Gastrocnemius medialis (tissue), 4 donors: ENCODE results near the gene KRTAP5-4. TPM values are rescaled to one million over a fixed set of nuclear protein-coding genes. Genes with fewer than 3 reads are reported as not detected.
"Not testable (repeated sequence)": the region's sequence is repeated elsewhere in the genome, so short reads cannot be mapped to it uniquely, and the experiment has no call there.

Experiments
- ATAC-seq, 2 donors: fragments of 150-250 bp; one replicate each; pipeline ENCODE4 v1.9.1; 2016
- DNase-seq, 2 donors: peaks; one replicate each; pipeline ENCODE4 v3.0.0-alpha.2; 2019
- H3K27ac ChIP-seq, 4 donors: fragments of 200-600 bp; sonication (generic); 1 replicate in 1 of 4; 2 replicates in 3 of 4; pipeline ENCODE4 v1.5.1; 2016 to 2018; ENCODE audit warnings: mild to moderate bottlenecking in 2 of 4, moderate library complexity in 1 of 4
- H3K27me3 ChIP-seq, 3 donors: fragments of 200-600 bp; sonication (generic) in 2 of 3; 1 replicate in 1 of 3; 2 replicates in 2 of 3; pipeline versions ENCODE4 v1.5.1 to v1.6.0; 2016 to 2019; ENCODE audit warnings: mild to moderate bottlenecking in 1 of 3, moderate library complexity in 1 of 3
- H3K36me3 ChIP-seq, 2 donors: fragments of 200-600 bp; sonication (generic) in 1 of 2; one replicate each; pipeline ENCODE4 v1.5.1; 2017 to 2018
- H3K4me1 ChIP-seq, 2 donors: fragments of 200-600 bp; sonication (generic) in 1 of 2; one replicate each; pipeline ENCODE4 v1.5.1; 2016 to 2017; ENCODE audit warnings: mild to moderate bottlenecking in 2 of 2
- H3K4me3 ChIP-seq, 4 donors: fragments of 200-600 bp; sonication (generic) in 3 of 4; 1 replicate in 1 of 4; 2 replicates in 3 of 4; pipeline ENCODE4 v1.5.1; 2016 to 2019; ENCODE audit warnings: mild to moderate bottlenecking in 2 of 4
- H3K9me3 ChIP-seq, 3 donors: fragments of 200-600 bp; sonication (generic) in 2 of 3; 1 replicate in 1 of 3; 2 replicates in 2 of 3; pipeline ENCODE4 v1.5.1; 2016 to 2019
- CTCF ChIP-seq, 5 experiments: fragments of 450-650 bp in 3 of 5; fragments of 200-600 bp in 2 of 5; sonication (generic) in 2 of 5; IDR thresholded peaks in 4 of 5; conservative IDR thresholded peaks in 1 of 5; 1 replicate in 4 of 5; 2 replicates in 1 of 5; pipeline ENCODE4 v1.5.1; 2016 to 2019; ENCODE audit warnings: antibody characterized with exemption in 5 of 5, mild to moderate bottlenecking in 3 of 5, moderate library complexity in 3 of 5
- POLR2A ChIP-seq, 2 donors: fragments of 450-650 bp; IDR thresholded peaks; one replicate each; pipeline ENCODE4 v1.6.1; 2017; ENCODE audit warnings: antibody characterized with exemption in 2 of 2, mild to moderate bottlenecking in 2 of 2, moderate library complexity in 2 of 2
- in situ Hi-C, 4 donors: fragments of 200-750 bp; cut with MboI; loops; one replicate each; pipeline versions ENCODE4 v1.15.0 to v1.8.0; 2017; ENCODE audit warnings: low sequenced_read_pairs in 4 of 4
- intact Hi-C: fragments of 100-400 bp; cut with DNase I; formaldehyde crosslinking; loops from one replicate; pipeline ENCODE4 v1.15.1; 2023; ENCODE audit warnings: low total_unique reads
- total RNA-seq, 4 donors: library from RNA; depleted of rRNA; stranded (reverse); fragments of >200 nt; gene quantifications; one replicate each; pipeline versions ENCODE4 v1.1.0 to v1.2.3, GENCODE V29; 2016

Gene KRTAP5-4
- total RNA-seq, 4 donors from 2014 or later = not detected

- Histone ChIP-seq H3K4me1 (no peaks in the 10 kb centered on the region), H3K27me3 (peaks cover 0 to 6% (median 0%) of the 10 kb centered on the region in 3 donors), H3K9me3 (no peaks in the 10 kb centered on the region), H3K36me3 (no peaks in the 10 kb centered on the region), H3K4me3 (no peak within 1 kb of the TSS), H3K27ac (no peak within 1 kb of the TSS)
- no peak for ATAC-seq
- TF ChIP-seq CTCF (IDR thresholded peaks at IDR 0.05 in 4 of 5, conservative IDR thresholded peaks at IDR 0.05 in 1 of 5) (no peak), POLR2A (IDR thresholded peaks at IDR 0.05) (no peak)
- intact Hi-C loops (no loop called here), in situ Hi-C loops (no loop called here)
- no peak for DNase-seq
Measured at GRCh38 chr11:1597994-1598380, 24.0 kb downstream of the KRTAP5-4 start, which contains the start of gene KRTAP5-2. TSS of gene KRTAP5-2 (minus strand) at chr11:1598294. CDS start at chr11:1598250, 44 bp downstream.

GRCh38 chr11:1597331-1597993, 24.5 kb downstream of the KRTAP5-4 start:
- ATAC-seq = no peak
- Histone ChIP-seq H3K36me3 (no peaks in the 10 kb centered on the region), H3K4me1 (no peaks in the 10 kb centered on the region), H3K27me3 (peaks cover 0 to 6% (median 0%) of the 10 kb centered on the region in 3 donors), H3K27ac (no peak overlapping the region), H3K4me3 (no peak overlapping the region), H3K9me3 (no peaks in the 10 kb centered on the region)
- TF ChIP-seq POLR2A (IDR thresholded peaks at IDR 0.05) (no peak), CTCF (IDR thresholded peaks at IDR 0.05 in 4 of 5, conservative IDR thresholded peaks at IDR 0.05 in 1 of 5) (no peak)
- in situ Hi-C loops (no loop called here), intact Hi-C loops (no loop called here)
- DNase-seq = no peak

GRCh38 chr11:1596576-1597121, 25.3 kb downstream of the KRTAP5-4 start:
- H3K4me3 ChIP-seq, H3K36me3 ChIP-seq, H3K4me1 ChIP-seq, H3K27me3 ChIP-seq, DNase-seq, in situ Hi-C loops, intact Hi-C loops, H3K9me3 ChIP-seq, H3K27ac ChIP-seq, ATAC-seq: not testable (repeated sequence)

- H3K27ac ChIP-seq, DNase-seq, in situ Hi-C loops, H3K27me3 ChIP-seq, ATAC-seq, H3K9me3 ChIP-seq, H3K4me1 ChIP-seq, H3K4me3 ChIP-seq, H3K36me3 ChIP-seq, intact Hi-C loops: not testable (repeated sequence)
Measured at GRCh38 chr11:1595994-1596575, 25.9 kb downstream of the KRTAP5-4 start.

GRCh38 chr11:1592628-1593027, 29.3 kb downstream of the KRTAP5-4 start:
- Histone ChIP-seq H3K36me3 (no peaks in the 10 kb centered on the region), H3K4me1 (peaks cover 12 to 14% of the 10 kb centered on the region in 2 donors), H3K27ac (no peak overlapping the region), H3K9me3 (no peaks in the 10 kb centered on the region), H3K27me3 (no peaks in the 10 kb centered on the region), H3K4me3 (no peak overlapping the region)
- ATAC-seq (no peak), DNase-seq (no peak)
- intact Hi-C loops = no loop called here
- TF ChIP-seq POLR2A (IDR thresholded peaks at IDR 0.05) = no peak
- TF ChIP-seq CTCF (IDR thresholded peaks at IDR 0.05 in 4 of 5, conservative IDR thresholded peaks at IDR 0.05 in 1 of 5) = no peak
- in situ Hi-C loops = no loop called here
